Measurements from ENCODE around the gene MARS1. TPM values are rescaled to one million over a fixed set of nuclear protein-coding genes. Genes with fewer than 3 reads are reported as not detected.

MARS1 gene
- total RNA-seq, 1 donor from 2014 or later = 78.0 TPM

DNA sequence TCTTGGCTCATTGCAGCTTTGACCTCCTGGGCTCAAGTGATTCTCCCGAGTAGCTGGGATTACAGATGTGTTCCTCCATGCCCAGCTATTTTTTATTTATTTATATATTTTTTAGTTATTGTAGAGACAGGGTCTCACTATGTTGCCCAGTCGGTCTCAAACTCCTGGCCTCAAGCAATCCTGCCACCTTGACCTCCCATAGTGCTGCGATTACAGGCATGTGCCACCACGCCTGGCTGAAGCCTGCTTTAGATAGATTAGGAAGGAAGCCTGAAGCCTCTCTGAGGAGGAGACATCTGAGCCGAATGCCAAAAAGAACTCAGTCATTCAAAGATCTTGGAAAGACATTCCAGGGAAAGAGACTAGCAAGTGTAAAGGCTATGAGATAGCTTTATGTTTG is 43.1 kb upstream of the MARS1 start:
- H3K9me3 ChIP-seq = no peaks in the 10 kb centered on the region
- DNase-seq (ENCODE audit: low spot score in 2 of 2) = no peak
- H3K36me3 ChIP-seq = no peaks in the 10 kb centered on the region
- no peak overlapping the region for H3K27ac ChIP-seq
- intact Hi-C loops (cut with DNase I) = no loop called here
- TF ChIP-seq, protein P1, sequence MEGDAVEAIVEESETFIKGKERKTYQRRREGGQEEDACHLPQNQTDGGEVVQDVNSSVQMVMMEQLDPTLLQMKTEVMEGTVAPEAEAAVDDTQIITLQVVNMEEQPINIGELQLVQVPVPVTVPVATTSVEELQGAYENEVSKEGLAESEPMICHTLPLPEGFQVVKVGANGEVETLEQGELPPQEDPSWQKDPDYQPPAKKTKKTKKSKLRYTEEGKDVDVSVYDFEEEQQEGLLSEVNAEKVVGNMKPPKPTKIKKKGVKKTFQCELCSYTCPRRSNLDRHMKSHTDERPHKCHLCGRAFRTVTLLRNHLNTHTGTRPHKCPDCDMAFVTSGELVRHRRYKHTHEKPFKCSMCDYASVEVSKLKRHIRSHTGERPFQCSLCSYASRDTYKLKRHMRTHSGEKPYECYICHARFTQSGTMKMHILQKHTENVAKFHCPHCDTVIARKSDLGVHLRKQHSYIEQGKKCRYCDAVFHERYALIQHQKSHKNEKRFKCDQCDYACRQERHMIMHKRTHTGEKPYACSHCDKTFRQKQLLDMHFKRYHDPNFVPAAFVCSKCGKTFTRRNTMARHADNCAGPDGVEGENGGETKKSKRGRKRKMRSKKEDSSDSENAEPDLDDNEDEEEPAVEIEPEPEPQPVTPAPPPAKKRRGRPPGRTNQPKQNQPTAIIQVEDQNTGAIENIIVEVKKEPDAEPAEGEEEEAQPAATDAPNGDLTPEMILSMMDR (IDR thresholded peaks at IDR 0.05) = no peak
- H3K27me3 ChIP-seq = no peaks in the 10 kb centered on the region
- H3K4me3 ChIP-seq = no peak overlapping the region
- no peaks in the 10 kb centered on the region for H3K4me1 ChIP-seq

DNA sequence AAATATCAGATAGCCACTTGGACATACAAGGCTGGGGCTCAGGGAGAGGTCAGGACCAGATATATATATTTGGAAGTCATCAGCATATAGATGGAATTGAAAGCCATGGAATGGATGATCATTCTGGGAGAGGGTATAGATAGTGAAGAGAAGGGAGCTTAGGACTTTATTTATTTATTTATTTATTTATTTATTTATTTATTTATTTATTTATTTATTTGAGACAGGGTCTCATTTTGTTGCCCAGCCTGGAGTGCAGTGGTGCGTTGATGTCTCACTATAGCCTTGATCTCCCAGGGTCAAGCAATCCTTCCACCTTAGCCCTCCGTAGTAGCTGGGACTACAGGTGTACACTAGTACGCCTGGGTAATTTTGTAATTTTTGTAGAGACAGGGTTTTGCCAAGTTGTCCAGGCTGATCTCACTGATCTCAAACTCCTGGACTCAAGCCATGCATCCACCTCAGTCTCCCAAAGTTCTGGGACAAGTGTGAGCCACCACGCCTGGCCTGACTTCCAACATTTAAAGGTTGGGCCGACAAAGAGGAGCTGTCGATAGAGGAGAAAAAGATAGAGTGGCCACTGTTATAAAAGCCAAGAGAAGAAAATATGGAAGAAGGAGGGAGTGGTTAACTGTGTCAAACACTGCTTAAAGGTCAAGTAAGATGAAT is 41.4 kb upstream of the MARS1 start:
- H3K27ac ChIP-seq = no peak overlapping the region
- H3K4me1 ChIP-seq = peaks cover 0 to 4% of the 10 kb centered on the region in 2 donors
- intact Hi-C loops (cut with DNase I) = no loop called here
- no peaks in the 10 kb centered on the region for H3K27me3 ChIP-seq
- H3K36me3 ChIP-seq = no peaks in the 10 kb centered on the region
- TF ChIP-seq, protein P1 (IDR thresholded peaks at IDR 0.05) = no peak
- no peaks in the 10 kb centered on the region for H3K9me3 ChIP-seq
- DNase-seq (ENCODE audit: low spot score in 2 of 2) = no peak
- no peak overlapping the region for H3K4me3 ChIP-seq

- TF ChIP-seq, protein P1 (IDR thresholded peaks at IDR 0.05) = no peak
- H3K36me3 ChIP-seq = no peaks in the 10 kb centered on the region
- DNase-seq (ENCODE audit: low spot score in 2 of 2) = no peak
- H3K27me3 ChIP-seq = no peaks in the 10 kb centered on the region
- no peaks in the 10 kb centered on the region for H3K9me3 ChIP-seq
- intact Hi-C loops (cut with DNase I) = no loop called here
- no peak overlapping the region for H3K4me3 ChIP-seq
- H3K4me1 ChIP-seq = peaks cover 0 to 18% of the 10 kb centered on the region in 2 donors
- H3K27ac ChIP-seq = no peak overlapping the region
Measured at GRCh38 chr12:57448669-57449068, 39.2 kb upstream of the MARS1 start.

DNA sequence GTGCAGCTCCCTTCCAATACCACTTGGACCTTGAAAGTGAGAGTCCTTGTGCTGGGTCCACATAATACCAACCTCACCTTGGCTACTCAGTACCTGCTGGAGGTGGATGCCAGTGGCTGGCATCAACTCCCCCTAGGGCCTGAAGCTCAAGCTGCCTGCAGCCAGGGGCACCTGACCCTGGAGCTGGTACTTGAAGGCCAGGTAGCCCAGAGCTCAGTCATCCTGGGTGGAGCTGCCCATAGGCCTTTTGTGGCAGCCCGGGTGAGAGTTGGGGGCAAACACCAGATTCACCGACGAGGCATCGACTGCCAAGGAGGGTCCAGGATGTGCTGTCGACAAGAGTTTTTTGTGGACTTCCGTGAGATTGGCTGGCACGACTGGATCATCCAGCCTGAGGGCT is 38.5 kb upstream of the MARS1 start:
- Histone ChIP-seq H3K9me3 (no peaks in the 10 kb centered on the region), H3K4me1 (peaks cover 0 to 18% of the 10 kb centered on the region in 2 donors), H3K36me3 (no peaks in the 10 kb centered on the region), H3K27me3 (no peaks in the 10 kb centered on the region), H3K4me3 (no peak overlapping the region), H3K27ac (no peak overlapping the region)
- intact Hi-C loops (cut with DNase I) = no loop called here
- TF ChIP-seq, protein P1 (IDR thresholded peaks at IDR 0.05) = no peak
- no peak for DNase-seq (ENCODE audit: low spot score in 2 of 2)

- Histone ChIP-seq H3K9me3 (no peaks in the 10 kb centered on the region), H3K36me3 (no peaks in the 10 kb centered on the region), H3K27ac (no peak overlapping the region), H3K4me3 (no peak overlapping the region), H3K4me1 (peaks cover 0 to 18% of the 10 kb centered on the region in 2 donors), H3K27me3 (no peaks in the 10 kb centered on the region)
- intact Hi-C loops (cut with DNase I) = loop anchor here (5.0 kb wide), 1 partner anchor 78 kb away; no protein-coding TSS in a partner anchor
- DNase-seq (ENCODE audit: low spot score in 2 of 2) = no peak
- TF ChIP-seq, protein P1 (IDR thresholded peaks at IDR 0.05) = no peak
Measured at GRCh38 chr12:57450057-57450456, 37.8 kb upstream of the MARS1 start.
